ENCODE data around the gene CUL5.

Gene CUL5

GRCh38 chr11:108154591-108154990, 145.9 kb downstream of the CUL5 start:
- no peak for TF ChIP-seq CTCF (IDR thresholded peaks at IDR 0.05)
- Histone ChIP-seq H3K36me3 (peaks cover 44 to 73% (median 57%) of the 10 kb centered on the region in 3 donors), H3K9me3 (no peaks in the 10 kb centered on the region), H3K4me1 (no peaks in the 10 kb centered on the region), H3K27ac (no peak overlapping the region), H3K27me3 (no peaks in the 10 kb centered on the region), H3K4me3 (no peak overlapping the region)
- intact Hi-C loops (cut with DNase I; ENCODE audit: low total_unique reads): no loop called here
- no peak for DNase-seq
